Testis (tissue), 3 donors: ENCODE results near the gene MEIKIN. TPM values are rescaled to one million over a fixed set of nuclear protein-coding genes. Genes with fewer than 3 reads are reported as not detected.

Experiments used
- DNase-seq: peaks from one replicate; pipeline ENCODE4 v3.0.0-alpha.2; 2019
- H3K27ac ChIP-seq, 2 donors: fragments of 200-600 bp; sonication (generic); one replicate each; pipeline ENCODE4 v1.5.1; 2019
- H3K27me3 ChIP-seq: fragments of 200-600 bp; sonication (generic); one replicate; pipeline ENCODE4 v1.5.1; 2019
- H3K36me3 ChIP-seq: fragments of 200-600 bp; sonication (generic); one replicate; pipeline ENCODE4 v1.5.1; 2017; ENCODE audit warnings: low read depth; ENCODE audit errors: missing control alignments
- H3K4me1 ChIP-seq: fragments of 200-600 bp; sonication (generic); one replicate; pipeline ENCODE4 v1.5.1; 2019
- H3K4me3 ChIP-seq, 2 donors: fragments of 200-600 bp; sonication (generic); one replicate each; pipeline ENCODE4 v1.5.1; 2017 to 2019
- H3K9me3 ChIP-seq: fragments of 200-600 bp; sonication (generic); one replicate; pipeline ENCODE4 v1.5.1; 2017
- CTCF ChIP-seq, 3 experiments: fragments of 450-650 bp in 2 of 3; fragments of 200-600 bp in 1 of 3; sonication (generic) in 1 of 3; IDR thresholded peaks; one replicate each; pipeline ENCODE4 v1.5.1; 2016 to 2019; ENCODE audit warnings: antibody characterized with exemption in 3 of 3, mild to moderate bottlenecking in 2 of 3, moderate library complexity in 1 of 3
- POLR2A ChIP-seq: fragments of 450-650 bp; IDR thresholded peaks from one replicate; pipeline ENCODE4 v1.6.1; 2017; ENCODE audit warnings: antibody characterized with exemption, mild to moderate bottlenecking, moderate library complexity
- WGBS, 2 donors: methylation state at CpG; one replicate each; pipeline ENCODE4 v1.1.5; 2018; 5-methylcytosine and 5-hydroxymethylcytosine counted together
- intact Hi-C: fragments of 100-400 bp; cut with DNase I; formaldehyde crosslinking; loops from one replicate; pipeline ENCODE4 v1.15.1; 2023; ENCODE audit warnings: low total_unique reads
- polyA plus RNA-seq: library from polyadenylated mRNA; stranded (reverse); fragments of 350-450 nt; fragmentation: Illumina TruSeq; extraction: RNeasy Lipid Tissue Mini Kit (QIAGEN cat#74804); gene quantifications from one replicate; pipeline ENCODE4 v1.2.3, GENCODE V29; 2014; ENCODE audit warnings: low read depth, low replicate concordance; ENCODE audit not compliant: insufficient read depth
- total RNA-seq, 2 donors: library from RNA; depleted of rRNA; stranded (reverse); fragments of >200 nt; gene quantifications; one replicate each; pipeline ENCODE4 v1.2.3, GENCODE V29; 2016

Gene MEIKIN
- total and polyA plus RNA-seq, 3 donors from 2014 or later, result 13.6 to 27.0 (median 15.1) TPM

GRCh38 chr5:131980696-131981095, 35.2 kb upstream of the MEIKIN start:
- no peaks in the 10 kb centered on the region for H3K27me3 ChIP-seq
- 91 to 95% methylated on average over 4 of the region's 4 CpGs for WGBS, 2 donors
- no peaks in the 10 kb centered on the region for H3K36me3 ChIP-seq
- no peak overlapping the region for H3K27ac ChIP-seq
- no peak overlapping the region for H3K4me3 ChIP-seq
- H3K4me1 ChIP-seq, result peaks cover 9% of the 10 kb centered on the region
- H3K9me3 ChIP-seq, result no peaks in the 10 kb centered on the region
- TF ChIP-seq POLR2A (no peak), CTCF (IDR thresholded peaks at IDR 0.05) (no peak)
- DNase-seq, result no peak
- intact Hi-C loops, result no loop called here

GRCh38 chr5:131979816-131980215, 34.4 kb upstream of the MEIKIN start:
- H3K36me3 ChIP-seq, result no peaks in the 10 kb centered on the region
- H3K27ac ChIP-seq, result no peak overlapping the region
- no peak overlapping the region for H3K4me3 ChIP-seq
- H3K9me3 ChIP-seq, result no peaks in the 10 kb centered on the region
- H3K4me1 ChIP-seq, result peaks cover 9% of the 10 kb centered on the region
- DNase-seq, result no peak
- intact Hi-C loops, result no loop called here
- 79 to 83% methylated on average over 4 of the region's 4 CpGs for WGBS, 2 donors
- TF ChIP-seq POLR2A, result no peak
- TF ChIP-seq CTCF (IDR thresholded peaks at IDR 0.05), result no peak
- no peaks in the 10 kb centered on the region for H3K27me3 ChIP-seq

- no peak for DNase-seq
- H3K36me3 ChIP-seq, result no peaks in the 10 kb centered on the region
- H3K27me3 ChIP-seq, result no peaks in the 10 kb centered on the region
- intact Hi-C loops, result no loop called here
- H3K27ac ChIP-seq, result no peak overlapping the region
- 85% methylated on average over 2 of the region's 2 CpGs; no CpG with 5 or more reads in 1 of the 2 donors for whole genome bisulfite sequencing, 2 donors
- H3K4me1 ChIP-seq, result no peaks in the 10 kb centered on the region
- H3K4me3 ChIP-seq, result no peak overlapping the region
- TF ChIP-seq CTCF (IDR thresholded peaks at IDR 0.05), result no peak
- no peak for TF ChIP-seq POLR2A
- no peaks in the 10 kb centered on the region for H3K9me3 ChIP-seq
Measured at GRCh38 chr5:131977212-131977604, 31.7 kb upstream of the MEIKIN start.

- 87 to 90% methylated on average over 5 to 6 of the region's 6 CpGs for WGBS, 2 donors
- no peaks in the 10 kb centered on the region for H3K9me3 ChIP-seq
- H3K27ac ChIP-seq, result no peak overlapping the region
- no peaks in the 10 kb centered on the region for H3K27me3 ChIP-seq
- TF ChIP-seq CTCF (IDR thresholded peaks at IDR 0.05), result no peak
- TF ChIP-seq POLR2A, result no peak
- intact Hi-C loops, result no loop called here
- H3K4me3 ChIP-seq, result no peak overlapping the region
- H3K4me1 ChIP-seq, result no peaks in the 10 kb centered on the region
- DNase-seq, result no peak
- H3K36me3 ChIP-seq, result no peaks in the 10 kb centered on the region
Measured at GRCh38 chr5:131976414-131977211, 31.1 kb upstream of the MEIKIN start.
